ENCODE data around the gene GAB2. TPM values are rescaled to one million over a fixed set of nuclear protein-coding genes. Genes with fewer than 3 reads are reported as not detected.

Gene GAB2
- total and polyA plus RNA-seq, 2 of the 13 experiments (the other 11 are each of a cell fraction or from before 2014, with no cell fraction given): 4.1 to 8.6 TPM

DNA sequence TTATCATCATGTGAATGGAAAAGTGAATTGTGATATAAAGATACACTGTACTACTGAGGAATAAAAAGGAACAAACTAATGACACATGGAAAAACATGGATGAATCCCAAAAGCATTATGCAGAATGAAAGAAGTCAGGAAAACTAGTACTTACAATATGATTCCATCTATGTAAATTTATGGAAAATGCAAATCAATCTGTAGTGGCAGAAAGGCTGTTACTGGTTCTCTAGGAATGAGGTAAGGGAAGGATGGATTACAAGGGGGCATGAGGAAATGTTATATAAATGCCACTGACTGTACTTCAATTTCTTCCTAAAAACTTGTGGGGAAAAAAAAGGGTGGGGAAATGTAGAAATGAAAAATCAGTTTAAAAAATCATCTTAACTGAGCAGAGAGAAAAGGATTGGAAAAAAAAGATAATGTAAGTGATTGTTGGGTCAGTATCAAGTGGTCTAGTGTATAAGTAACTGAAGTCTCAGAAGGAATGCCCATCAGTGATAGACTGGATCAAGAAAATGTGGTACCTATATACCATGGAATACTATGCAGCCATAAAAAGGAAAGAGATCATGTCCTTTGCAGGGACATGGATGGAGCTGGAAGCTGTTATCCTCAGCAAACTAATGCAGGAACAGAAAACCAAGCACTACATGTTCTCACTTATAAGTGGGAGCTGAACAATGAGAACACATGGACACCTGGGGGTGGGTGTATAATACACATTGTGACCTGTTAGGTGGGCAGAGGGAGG lies 180.2 kb downstream of the GAB2 start:
- no peak for DNase-seq (ENCODE audit: low spot score)
- no peak for FAIRE-seq
- ChIA-PET CTCF (ENCODE audit: low intra/inter-chr PET ratio, low total read pairs) (no interaction called here), POLR2A (no interaction called here)
- Histone ChIP-seq H3K79me2 (ENCODE audit: insufficient read depth, low read length) (no peaks in the 10 kb centered on the region), H3K9me3 (ENCODE audit: low read length) (peaks cover 9% of the 10 kb centered on the region; the same call in 1 of the 2 replicates), H3K27ac (ENCODE audit: extremely low read length, insufficient read depth, low read length) (no peak overlapping the region), H3K9ac (ENCODE audit: insufficient read depth, low read depth, low read length) (no peak overlapping the region), H3K4me2 (ENCODE audit: low read depth, low read length) (no peak overlapping the region), H3K4me3 (replicated peaks in 1 of 3; ENCODE audit: insufficient read depth in 1 of 3, low read depth in 2 of 3, low read length in 3 of 3) (no peak overlapping the region), H3K36me3 (replicated peaks in 1 of 2; ENCODE audit: control insufficient read depth in 1 of 2, insufficient read depth in 2 of 2, low read length in 2 of 2) (no peaks in the 10 kb centered on the region), H3K4me1 (ENCODE audit: insufficient read depth, low read length) (no peaks in the 10 kb centered on the region), H2AFZ (ENCODE audit: low read length) (no peak overlapping the region), H4K20me1 (ENCODE audit: insufficient read depth, low read length) (no peaks in the 10 kb centered on the region), H3K27me3 (ENCODE audit: control insufficient read depth in 1 of 2, insufficient read depth in 2 of 2, low read length in 2 of 2) (no peaks in the 10 kb centered on the region)
- in situ Hi-C loops (cut with HindIII; ENCODE audit: extremely low pct_ligation_motif_present, low pct_unique_long_range_greater_than_20kb) (no loop called here), intact Hi-C loops (cut with micrococcal nuclease; ENCODE audit: unreplicated experiment) (no loop called here)
- ATAC-seq: no peak
- no TSS peak for BruUV-seq (replicated peaks)
- TF ChIP-seq ZNF496 (CRISPR knock-in tag; IDR thresholded peaks at IDR 0.05; ENCODE audit: insufficient replicate concordance) (no peak), KLF6 (CRISPR knock-in tag; IDR thresholded peaks at IDR 0.05) (no peak), MEF2D (CRISPR knock-in tag; IDR thresholded peaks at IDR 0.05) (no peak), CEBPG (CRISPR knock-in tag; IDR thresholded peaks at IDR 0.05) (no peak), ZNF501 (CRISPR knock-in tag; IDR thresholded peaks at IDR 0.05) (no peak), ZNF180 (CRISPR knock-in tag; IDR thresholded peaks at IDR 0.05; ENCODE audit: borderline replicate concordance, low read depth) (no peak), ZNF264 (CRISPR knock-in tag; IDR thresholded peaks at IDR 0.05) (no peak), SOX5 (CRISPR knock-in tag; IDR thresholded peaks at IDR 0.05; ENCODE audit: borderline replicate concordance) (no peak), ZNF530 (CRISPR knock-in tag; IDR thresholded peaks at IDR 0.05; ENCODE audit: low read depth) (no peak), STAT5B (CRISPR knock-in tag; IDR thresholded peaks at IDR 0.05) (no peak), SIN3A (IDR thresholded peaks at IDR 0.05; ENCODE audit: borderline replicate concordance, low read depth, low read length) (no peak), PLRG1 (conservative IDR thresholded peaks at IDR 0.05) (no peak)
- TF ChIP-seq, protein P1, sequence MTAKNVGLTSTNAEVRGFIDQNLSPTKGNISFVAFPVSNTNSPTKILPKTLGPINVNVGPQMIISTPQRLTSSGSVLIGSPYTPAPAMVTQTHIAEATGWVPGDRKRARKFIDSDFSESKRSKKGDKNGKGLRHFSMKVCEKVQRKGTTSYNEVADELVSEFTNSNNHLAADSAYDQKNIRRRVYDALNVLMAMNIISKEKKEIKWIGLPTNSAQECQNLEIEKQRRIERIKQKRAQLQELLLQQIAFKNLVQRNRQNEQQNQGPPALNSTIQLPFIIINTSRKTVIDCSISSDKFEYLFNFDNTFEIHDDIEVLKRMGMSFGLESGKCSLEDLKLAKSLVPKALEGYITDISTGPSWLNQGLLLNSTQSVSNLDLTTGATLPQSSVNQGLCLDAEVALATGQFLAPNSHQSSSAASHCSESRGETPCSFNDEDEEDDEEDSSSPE (CRISPR knock-in tag; IDR thresholded peaks at IDR 0.05): no peak
- TF ChIP-seq, protein P2, sequence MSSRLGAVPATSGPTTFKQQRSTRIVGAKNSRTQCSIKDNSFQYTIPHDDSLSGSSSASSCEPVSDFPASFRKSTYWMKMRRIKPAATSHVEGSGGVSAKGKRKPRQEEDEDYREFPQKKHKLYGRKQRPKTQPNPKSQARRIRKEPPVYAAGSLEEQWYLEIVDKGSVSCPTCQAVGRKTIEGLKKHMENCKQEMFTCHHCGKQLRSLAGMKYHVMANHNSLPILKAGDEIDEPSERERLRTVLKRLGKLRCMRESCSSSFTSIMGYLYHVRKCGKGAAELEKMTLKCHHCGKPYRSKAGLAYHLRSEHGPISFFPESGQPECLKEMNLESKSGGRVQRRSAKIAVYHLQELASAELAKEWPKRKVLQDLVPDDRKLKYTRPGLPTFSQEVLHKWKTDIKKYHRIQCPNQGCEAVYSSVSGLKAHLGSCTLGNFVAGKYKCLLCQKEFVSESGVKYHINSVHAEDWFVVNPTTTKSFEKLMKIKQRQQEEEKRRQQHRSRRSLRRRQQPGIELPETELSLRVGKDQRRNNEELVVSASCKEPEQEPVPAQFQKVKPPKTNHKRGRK (CRISPR knock-in tag; IDR thresholded peaks at IDR 0.05): no peak
